ENCODE data around the gene TAGLN3.

DNA sequence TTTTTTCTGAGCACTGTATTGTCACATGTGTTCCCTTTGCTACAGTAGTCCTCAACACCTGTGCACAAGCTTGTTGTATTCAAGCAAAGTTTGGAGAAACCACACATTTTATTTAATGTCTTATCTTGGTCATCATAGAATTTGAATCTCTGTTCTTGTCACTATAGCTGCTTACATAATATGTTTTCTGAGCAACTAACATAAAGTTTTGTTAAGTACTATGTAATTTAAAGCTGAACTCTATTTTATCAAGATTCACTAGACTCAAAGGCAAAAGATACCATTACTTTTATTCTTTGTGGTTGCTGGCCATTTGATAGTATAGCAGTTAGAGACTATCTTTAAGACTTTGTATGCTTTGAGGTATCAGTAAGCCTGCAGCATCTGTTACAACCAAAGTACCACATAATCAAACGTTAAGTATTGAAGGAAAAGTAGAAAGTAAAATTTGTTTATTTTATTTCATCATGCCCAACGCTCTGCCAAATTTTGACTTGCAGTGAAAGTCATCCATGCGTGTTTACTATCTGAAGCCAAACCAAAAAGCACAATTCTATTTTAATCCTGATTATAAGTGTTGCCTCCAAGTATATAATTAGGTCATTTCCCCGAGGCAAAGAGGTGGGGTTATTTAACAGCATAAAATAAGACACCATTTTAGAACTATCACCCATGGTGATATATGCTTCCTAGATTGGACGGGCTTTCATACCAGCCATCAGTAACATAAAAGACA is 30.2 kb upstream of the TAGLN3 start:
- TF ChIP-seq, protein P1, sequence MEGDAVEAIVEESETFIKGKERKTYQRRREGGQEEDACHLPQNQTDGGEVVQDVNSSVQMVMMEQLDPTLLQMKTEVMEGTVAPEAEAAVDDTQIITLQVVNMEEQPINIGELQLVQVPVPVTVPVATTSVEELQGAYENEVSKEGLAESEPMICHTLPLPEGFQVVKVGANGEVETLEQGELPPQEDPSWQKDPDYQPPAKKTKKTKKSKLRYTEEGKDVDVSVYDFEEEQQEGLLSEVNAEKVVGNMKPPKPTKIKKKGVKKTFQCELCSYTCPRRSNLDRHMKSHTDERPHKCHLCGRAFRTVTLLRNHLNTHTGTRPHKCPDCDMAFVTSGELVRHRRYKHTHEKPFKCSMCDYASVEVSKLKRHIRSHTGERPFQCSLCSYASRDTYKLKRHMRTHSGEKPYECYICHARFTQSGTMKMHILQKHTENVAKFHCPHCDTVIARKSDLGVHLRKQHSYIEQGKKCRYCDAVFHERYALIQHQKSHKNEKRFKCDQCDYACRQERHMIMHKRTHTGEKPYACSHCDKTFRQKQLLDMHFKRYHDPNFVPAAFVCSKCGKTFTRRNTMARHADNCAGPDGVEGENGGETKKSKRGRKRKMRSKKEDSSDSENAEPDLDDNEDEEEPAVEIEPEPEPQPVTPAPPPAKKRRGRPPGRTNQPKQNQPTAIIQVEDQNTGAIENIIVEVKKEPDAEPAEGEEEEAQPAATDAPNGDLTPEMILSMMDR (IDR thresholded peaks at IDR 0.05): no peak
- TF ChIP-seq POLR2A (IDR thresholded peaks at IDR 0.05): no peak

All from testis (tissue), 2 donors.